SKM-1 treated with dmso at 0.1 percent for 144 hours (cell line): Measurements from ENCODE around the gene TRAPPC2B.

ENCODE experiments used
- DNase-seq: peaks from one replicate; lab custom pipeline; 2025; ENCODE audit not compliant: unreplicated experiment; lab: John Stamatoyannopoulos, UW

The TRAPPC2B gene

DNA sequence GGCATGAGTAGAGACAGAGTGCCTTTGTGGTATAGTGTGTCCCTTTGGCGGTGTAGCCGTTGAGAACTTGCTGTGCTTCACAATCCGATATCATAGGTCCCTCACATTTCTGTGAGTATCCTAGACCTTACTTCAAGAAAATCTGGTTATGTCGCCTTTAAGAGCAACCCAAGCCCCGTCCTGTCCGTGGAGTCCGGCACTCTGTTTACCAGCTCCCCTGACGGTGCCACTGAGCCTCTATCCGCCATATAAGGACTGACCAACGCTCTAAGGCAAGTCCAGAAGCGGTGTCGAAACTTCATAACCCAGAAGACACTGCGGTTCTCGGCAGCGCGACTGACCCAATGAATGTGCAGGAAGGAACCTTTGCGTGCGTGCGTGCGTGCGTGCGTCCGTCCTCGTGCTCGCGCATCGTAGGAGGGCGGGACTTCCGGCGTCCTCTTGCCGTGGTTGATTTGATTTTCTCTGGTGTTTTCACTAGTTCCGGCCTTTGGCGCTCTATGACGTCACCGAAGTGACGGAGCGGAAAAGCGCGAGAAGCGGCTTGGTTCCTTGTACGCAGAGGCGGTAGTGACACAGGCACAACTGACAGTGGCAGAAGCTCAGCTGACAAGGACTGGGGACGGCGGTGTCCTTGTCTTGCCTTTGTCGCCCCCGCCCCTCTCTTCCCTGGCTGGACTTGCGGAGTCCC is at the start of gene TRAPPC2B, which contains the start of gene ZNF547:
TSS of gene TRAPPC2B (plus strand) at position 555 of the 691 bp plus-strand sequence. CDS start 1,283 bp downstream, outside the sequence.
TSS of gene ZNF547 (plus strand) at position 555 of the 691 bp plus-strand sequence. CDS start 5,005 bp downstream, outside the sequence.
- DNase-seq = peak; percentile 85

DNA sequence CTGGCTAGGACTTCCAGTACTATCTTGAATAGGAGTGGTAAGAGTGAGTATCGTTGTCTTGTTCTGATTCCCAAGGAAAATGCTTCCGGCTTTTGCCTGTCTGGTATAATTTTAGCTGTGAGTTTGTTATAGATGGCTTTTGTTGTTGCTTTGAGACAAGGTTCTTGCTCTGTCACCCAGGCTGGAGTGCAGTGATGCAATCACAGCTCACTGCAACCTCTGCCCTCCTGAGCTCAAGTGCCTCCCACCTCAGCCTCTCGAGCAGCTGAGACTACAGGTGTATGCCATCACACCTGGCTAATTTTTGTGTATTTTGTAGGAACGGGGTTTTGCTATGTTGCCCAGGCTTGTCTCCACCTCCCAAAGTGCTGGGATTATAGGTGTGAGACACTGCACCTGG is 49.2 kb upstream of the TRAPPC2B start:
- no peak for DNase-seq

DNA sequence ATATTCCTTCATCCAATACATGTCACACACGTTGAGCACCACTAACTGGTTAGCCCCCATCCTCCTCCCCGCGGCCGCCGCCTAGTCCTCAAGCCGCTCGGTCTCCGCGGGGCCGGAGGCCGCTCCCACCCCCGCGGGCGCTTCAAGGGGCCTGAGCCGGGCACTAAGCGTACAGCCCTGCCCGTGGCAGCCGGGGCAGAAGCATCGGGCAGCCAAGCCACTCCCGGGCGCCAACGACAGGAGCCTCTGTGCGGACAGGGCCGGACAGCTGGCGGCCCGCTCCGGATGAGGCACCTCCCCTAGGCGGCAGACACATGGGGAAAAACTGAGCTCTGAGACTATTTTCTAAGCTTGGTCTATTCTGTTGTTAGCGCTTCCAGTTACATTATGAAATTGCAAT is 45.8 kb upstream of the TRAPPC2B start:
- no peak for DNase-seq

DNA sequence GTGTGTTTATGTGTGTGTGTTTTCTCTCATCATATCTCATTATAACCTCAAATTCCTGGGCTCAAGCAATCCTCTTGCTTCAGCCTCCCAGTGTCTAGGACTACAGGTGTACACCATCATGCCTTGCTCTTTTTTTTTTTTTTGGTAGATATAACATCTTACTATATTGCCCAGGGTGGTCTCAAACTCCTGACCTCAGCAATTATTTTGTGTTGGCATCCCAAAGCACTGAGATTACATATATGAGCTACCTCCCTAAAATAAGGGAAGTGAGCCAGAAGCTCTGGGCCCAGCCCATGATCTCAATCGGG is 43.5 kb upstream of the TRAPPC2B start:
- no peak for DNase-seq

DNA sequence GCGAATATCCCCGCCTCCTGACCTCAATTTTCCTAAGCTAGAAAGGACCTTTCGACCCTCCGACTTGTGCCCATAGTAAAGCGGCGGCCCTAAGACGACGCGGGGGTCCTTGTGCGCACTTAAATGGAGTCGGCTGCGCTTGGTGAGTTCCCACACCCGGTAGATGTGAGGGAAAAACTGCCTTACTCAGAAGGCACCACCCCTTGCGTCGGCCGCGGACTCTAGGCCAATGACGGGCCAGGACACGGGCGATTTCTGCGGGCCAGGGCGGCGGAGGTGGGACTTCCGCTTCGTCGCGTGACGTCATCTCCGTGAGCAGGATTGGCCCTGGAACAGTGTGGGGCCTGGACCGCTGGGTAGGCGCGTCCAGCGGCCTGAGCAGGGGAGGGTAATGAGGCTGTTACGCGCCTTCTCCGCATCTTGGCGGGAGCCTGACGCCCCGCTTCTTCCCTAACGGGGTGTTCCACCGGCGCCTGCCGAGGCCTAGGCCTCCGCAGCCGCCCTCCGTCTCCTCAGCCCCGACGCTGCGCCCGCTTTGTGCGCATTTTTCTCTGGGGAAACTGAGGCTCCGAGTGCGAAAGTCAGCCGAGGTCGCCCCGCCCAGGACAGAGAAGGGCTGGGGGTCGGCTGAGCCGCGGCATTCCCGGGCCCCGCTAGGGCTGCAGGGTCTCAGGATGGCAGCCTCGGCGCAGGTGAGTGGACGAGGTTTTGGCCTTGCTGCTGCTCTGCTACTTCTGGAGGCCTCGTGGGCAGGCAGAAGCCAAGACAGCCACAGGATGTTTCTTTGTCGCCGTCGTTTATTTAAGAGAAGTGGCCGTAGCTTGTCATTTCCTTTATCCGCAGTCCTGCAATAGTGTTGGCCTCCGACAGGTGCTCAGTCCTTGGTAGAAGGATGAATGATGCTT is 42.9 kb upstream of the TRAPPC2B start, which contains the start of gene ZNF543:
TSS of gene ZNF543 (plus strand) at position 293 of the 905 bp plus-strand sequence. CDS start at position 675, 382 bp downstream.
- DNase-seq = peak; percentile 71

DNA sequence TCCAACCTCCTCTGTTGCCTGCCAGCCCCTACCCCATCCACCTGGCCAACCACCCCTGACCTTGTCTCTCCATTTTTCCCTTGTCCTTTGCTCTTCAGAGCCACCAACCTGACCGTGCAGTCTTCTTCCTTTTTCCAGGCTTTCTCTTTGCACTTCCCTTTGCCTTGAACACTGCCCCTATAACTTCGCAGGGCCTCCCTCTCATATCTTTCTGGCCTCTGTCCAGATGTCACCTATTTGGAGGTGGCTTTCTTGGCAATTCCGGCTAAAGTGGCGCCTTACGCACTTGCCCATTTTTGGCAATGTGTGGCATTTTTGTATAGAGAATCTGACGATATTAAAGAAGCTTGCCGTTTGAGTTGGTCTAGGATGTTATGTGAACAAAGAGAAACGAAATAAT is 42.2 kb upstream of the TRAPPC2B start:
- no peak for DNase-seq

DNA sequence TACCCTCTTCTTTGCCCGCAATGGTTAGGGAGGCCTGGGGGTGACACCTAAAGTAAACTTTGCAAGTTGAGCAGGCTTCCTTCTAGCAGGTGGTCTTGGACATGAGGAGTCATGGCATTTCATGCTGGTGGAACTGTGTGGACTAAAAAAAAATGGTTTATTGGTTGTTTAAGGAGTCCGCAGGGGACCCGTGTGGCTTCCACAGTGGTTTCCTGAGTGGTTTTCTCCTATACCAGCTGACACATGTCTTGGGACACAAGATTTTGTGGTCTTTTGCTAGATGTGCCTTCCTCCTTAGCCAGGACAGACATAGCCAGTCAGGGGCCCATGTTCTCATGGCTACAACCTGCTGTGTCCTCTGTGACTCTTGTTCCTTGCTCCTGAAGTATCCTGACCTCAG is 41.6 kb upstream of the TRAPPC2B start:
- DNase-seq = no peak

DNA sequence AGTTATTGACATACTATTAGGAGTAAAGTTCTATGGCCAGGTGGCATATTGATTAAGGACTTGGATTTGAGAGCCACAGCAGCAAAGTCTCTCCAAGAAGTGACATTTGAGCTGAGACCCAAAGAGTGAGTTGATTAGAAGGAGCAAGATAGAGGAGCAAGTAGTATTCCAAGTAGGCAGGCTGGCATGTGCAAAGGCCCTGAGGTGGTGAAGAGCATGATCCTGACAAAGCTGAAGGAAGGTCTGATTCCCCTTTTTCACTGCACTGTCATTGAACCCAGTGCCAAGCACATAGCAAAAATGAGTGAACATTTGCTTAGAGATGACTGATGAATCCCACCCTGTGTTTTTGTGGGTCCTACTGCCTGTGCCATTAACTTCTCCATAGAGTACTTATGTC is 38.4 kb upstream of the TRAPPC2B start:
- no peak for DNase-seq

DNA sequence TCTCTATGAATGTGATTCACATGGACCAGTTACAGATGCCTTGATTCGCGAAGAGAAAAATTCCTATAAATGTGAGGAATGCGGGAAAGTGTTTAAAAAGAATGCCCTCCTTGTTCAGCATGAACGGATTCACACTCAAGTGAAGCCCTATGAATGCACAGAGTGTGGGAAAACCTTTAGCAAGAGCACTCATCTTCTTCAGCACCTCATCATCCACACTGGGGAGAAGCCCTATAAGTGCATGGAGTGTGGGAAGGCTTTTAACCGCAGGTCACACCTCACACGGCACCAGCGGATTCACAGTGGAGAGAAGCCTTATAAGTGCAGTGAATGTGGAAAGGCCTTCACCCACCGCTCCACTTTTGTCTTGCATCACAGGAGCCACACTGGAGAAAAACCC is 35.4 kb upstream of the TRAPPC2B start:
- no peak for DNase-seq

DNA sequence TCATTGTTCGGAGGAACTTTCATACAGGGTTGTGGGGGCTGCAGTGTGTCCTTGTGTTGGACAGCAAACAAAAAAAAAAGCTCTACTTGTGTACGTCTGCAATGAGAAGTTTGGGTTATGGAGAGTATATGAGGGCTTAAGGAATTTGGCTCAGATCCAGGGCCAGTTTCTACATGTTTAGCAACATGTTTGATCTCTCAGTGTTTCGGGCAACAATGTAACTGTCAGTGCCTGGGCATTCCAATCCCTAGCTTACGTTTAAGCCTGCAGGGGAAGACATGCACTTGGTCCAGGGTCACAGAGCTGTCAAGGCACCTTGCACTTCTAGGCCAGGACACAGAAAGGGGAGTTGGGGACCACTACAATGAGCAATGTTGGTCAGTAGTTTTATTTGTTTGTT is 29.2 kb upstream of the TRAPPC2B start:
- no peak for DNase-seq

DNA sequence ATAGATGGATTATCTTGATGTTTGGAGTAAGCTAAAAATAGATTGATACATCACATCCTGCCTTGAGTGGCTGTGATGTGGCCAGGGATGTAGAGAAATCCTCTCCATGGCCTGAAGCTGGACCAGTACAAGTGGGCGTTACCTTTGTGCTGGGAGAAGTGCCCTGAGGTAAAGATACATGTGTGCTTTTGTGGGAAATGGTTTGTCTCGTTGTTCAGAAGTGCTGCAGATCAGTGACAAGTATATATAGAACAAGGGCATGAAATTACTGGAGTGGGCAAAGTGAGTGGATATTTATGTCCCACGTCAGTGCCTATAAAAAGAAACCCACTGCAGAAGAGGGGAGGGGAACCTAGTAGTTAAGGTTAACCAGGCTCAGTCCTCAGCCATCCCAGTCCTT is 24.5 kb upstream of the TRAPPC2B start:
- no peak for DNase-seq

DNA sequence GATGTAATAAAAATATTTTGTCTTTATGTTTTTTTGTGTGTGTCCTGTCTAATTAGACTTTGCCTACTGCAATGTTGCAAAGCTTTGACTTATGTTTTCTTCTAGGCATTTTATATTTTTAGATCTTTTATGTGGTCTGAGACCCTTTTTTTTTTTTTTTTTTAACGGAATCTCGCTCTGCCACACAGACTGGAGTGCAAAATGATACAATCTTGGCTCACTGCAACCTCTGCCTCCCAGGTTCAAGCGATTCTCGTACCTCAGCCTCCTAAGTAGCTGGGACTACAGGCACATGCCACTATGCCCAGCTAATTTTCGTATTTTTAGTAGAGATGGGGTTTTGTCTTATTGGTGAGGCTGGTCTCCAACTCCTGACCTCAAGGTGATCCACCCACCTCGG is 20.8 kb upstream of the TRAPPC2B start:
- DNase-seq = no peak

DNA sequence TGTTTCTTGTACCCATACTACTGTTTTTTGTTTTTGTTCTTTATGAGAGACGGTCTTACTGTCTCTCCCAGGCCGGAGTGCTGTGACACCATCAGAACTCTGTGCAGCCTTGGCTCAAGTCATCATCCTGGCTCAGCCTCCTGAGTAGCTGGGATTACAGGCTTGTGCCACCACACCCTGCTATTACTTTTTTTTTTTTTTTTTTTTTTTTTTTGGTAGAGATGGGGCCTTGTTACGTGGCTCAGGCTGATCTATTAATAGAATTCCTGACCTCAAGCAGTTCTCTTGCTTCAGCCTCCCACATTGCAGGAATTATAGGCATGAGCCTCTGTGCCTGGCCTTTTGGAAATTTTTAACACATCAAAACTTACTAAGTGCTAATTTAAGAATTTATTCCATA is 15.2 kb upstream of the TRAPPC2B start:
- DNase-seq = no peak

DNA sequence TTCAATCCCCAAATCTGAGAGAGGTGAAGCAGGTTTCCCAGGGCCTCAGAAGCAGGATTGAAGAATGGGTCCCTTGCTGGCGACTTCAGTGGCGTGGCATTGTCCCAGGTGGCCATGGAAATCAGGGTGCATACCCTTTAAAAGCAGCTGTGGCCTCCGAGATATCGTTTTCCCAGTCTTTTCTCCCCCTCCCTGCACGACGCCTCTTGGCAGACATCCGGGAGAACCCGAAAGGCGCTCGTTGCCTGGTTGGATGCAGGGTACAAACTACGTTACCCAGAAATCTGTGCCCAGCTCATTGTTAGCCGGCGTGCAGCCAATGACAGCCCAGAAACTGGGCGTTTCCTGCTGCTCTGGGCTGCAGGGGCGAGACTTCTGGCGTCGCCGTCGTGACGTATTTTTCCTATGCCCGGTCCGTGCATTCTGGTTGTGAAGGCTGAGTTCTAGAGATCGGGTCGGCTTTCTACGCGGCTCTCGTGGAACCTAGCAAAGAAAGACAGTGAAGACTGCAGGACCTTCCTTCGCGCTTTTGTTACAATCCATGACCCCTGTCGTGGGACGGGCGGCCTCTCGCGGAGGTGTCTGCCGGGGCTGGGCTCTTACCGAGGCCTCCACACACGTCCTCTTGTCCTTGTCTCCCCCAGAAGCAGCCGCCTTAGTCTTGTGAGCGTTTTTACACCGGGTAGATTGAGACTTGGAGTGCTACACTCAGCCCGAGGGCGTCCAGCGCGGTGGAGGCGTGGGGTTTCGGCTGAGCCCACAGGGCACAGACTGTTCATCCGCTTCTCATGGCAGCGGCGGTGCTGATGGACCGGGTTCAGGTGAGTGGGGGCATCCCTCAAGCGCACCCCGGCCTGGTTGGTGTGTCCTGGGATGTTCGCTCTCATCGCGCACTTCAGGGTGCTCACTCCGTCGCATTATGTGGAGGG is 12.2 kb upstream of the TRAPPC2B start, which contains the start of gene ZNF304:
TSS of gene ZNF304 (plus strand) at position 395 of the 929 bp plus-strand sequence. CDS start at position 789, 394 bp downstream.
- peak; percentile 67 for DNase-seq

DNA sequence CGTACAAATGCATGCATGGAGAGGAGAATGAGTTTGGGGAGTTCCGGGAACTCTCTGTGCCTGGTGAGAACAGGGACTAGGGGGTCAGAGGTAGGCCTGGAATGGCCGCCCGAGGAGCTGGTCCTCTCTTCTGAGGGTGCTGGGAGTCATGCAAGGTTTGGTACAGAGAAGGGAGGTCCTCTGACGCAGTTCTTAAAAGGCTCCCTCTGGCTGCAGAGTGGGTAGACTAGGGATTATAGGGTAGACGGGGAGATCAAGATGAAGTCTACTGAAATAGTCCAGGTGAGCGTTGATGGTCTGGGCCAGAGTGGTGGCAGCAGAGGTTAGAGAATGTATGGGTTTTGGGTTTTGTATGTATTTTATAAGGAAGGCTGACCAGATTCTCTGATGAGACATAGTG is 11.5 kb upstream of the TRAPPC2B start:
- DNase-seq = no peak

DNA sequence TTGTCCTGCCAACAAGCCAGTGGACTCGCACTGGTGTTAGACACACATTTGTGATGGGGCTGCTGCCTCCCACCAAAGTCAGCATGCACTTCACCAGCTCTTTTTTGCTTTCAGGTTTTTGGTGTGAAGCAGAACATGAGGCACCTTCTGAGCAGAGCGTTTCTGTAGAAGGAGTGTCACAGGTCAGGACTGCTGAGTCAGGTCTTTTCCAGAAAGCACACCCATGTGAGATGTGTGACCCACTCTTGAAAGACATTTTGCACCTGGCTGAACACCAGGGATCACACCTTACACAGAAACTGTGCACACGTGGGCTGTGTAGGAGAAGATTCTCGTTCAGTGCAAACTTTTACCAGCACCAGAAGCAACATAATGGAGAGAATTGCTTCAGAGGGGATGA is 7.4 kb upstream of the TRAPPC2B start:
- DNase-seq = no peak

DNA sequence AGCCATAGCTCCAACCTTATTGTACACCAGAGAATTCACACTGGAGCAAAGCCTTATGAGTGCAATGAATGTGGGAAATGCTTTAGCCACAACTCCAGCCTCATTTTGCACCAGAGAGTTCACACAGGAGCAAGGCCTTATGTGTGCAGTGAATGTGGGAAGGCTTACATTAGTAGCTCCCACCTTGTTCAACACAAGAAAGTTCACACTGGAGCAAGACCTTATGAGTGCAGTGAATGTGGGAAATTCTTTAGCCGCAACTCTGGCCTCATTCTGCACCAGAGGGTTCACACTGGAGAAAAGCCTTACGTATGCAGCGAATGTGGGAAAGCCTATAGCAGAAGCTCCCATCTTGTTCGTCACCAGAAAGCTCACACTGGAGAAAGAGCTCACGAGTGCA is 5.9 kb upstream of the TRAPPC2B start:
- DNase-seq = no peak

DNA sequence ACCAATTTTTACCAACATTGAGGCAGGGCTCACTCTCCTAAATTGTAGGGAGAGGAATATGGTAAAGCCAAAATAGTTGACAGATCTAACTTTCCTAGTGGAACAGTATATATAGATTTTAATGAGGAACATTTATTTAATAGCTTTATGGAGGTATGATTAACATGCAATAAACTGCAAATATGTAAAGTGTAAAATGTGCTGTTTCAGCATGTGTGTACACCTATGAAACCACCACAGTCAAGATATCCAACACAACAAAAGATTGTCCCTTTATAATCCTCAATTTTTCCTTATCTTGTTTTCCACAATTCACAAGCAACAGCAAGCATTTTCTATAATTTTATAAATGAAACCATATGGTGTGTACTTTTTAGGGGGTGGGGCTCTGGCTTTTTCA is 4.1 kb upstream of the TRAPPC2B start:
- no peak for DNase-seq

DNA sequence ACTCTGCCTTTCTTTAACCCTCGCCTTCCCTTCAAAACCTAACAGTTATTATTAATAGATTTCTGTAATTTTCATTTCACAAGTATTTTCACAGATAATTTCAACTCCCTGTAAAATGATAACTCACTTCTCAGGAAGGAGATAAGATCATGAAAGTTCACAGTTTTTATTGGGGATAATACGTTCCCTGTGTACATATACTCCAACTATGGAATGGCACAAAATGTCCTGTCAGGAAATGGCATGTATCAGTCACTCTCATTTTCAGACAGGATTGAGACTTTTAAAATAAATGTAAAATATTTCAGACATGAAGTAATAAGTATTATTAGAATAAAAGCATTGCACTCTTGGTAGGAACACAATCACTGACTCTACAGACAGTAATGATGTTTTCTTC is 932 bp upstream of the TRAPPC2B start:
- DNase-seq = no peak

DNA sequence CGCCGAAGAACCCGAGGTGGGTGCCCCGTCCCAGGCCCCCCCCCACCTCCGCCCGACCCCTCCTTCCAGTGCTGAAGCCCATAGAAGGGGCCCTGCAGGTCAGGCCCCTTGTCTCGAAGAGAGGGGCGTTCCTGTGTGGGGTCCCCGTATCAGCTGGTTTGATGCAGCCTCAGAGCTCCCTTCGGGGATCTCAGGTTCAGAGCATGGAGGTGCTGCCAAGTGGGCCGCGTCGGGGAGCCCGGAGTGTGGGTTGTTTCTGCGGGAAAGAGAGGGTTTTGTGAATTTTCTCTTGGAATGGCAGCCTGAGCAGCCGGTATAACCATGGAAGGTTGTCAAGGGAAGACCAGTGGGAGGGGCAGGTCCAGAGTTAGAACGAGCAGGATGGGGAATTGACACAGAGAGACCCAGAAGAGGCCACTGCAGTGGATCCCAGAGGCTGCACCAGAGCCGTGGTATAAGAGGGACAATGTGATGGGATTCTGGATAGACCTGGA is 384 bp downstream of the TRAPPC2B start:
- no peak for DNase-seq

DNA sequence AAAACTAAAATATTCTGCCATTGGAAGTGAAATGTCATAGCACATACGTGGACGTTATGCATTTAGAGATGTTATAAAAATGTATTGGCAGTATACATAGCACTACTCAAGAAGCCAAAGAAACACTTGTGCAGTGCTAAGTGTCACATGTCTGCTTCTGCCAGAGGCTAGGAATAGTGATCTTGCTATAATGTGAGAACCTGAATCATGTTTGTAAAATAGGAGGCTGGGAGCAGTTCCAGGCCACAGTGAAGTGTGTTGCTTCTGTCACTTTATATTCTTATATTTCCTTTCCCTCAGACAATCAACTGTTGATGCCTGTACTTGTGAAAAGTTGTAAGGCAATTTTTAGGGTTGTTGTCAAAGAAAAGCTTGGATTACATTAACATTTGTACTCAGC is 3.4 kb downstream of the TRAPPC2B start:
- no peak for DNase-seq
